Articular chondrocyte of knee joint (primary cell): ENCODE measurements around the gene SLC17A1. TPM values are rescaled to one million over a fixed set of nuclear protein-coding genes. Genes with fewer than 3 reads are reported as not detected.

Experiments used
- total RNA-seq: library from RNA; depleted of rRNA; stranded (reverse); fragments of >200 nt; gene quantifications from 2 replicates; pipeline ENCODE4 v1.2.3, GENCODE V29; 2012

Gene SLC17A1, protein sequence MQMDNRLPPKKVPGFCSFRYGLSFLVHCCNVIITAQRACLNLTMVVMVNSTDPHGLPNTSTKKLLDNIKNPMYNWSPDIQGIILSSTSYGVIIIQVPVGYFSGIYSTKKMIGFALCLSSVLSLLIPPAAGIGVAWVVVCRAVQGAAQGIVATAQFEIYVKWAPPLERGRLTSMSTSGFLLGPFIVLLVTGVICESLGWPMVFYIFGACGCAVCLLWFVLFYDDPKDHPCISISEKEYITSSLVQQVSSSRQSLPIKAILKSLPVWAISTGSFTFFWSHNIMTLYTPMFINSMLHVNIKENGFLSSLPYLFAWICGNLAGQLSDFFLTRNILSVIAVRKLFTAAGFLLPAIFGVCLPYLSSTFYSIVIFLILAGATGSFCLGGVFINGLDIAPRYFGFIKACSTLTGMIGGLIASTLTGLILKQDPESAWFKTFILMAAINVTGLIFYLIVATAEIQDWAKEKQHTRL
- not detected in 2 replicates for total RNA-seq

DNA sequence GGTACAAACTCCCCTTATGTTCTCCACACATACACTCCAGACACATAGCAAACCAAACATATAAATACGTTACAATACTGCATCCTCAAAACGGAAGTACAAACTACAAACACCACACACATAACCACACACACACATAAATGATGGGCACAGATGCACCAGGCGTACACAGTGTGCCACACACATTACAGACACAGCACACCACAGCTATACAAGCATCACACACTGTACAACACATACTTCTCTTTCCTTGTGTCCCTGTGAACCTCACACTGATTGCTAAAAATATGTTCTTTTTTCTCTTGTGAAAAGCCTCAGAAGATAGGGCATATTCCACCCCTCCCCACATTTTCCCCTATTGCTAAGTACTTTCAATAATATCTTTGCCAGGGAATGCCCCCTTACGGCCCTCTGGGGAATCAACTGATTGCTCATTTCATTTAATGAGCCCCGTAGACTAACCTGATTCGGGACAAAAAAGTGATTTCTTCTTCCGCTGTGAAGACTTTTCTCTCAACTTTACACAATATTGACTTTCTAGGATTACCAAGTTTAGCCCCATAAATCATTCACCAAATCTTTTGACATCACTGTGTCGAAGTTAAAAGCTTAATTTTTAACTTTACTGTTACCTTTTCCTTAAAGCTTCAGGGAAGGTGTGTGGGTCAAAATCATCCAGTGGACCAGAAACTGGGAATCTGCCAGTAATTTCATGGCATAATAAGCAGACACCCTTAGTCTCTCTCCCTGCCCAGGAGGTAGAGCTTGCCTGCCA is at the start of gene SLC17A1:
TSS of gene SLC17A1 (minus strand) at position 521 of the 775 bp plus-strand sequence. CDS start 1,495 bp downstream, outside the sequence.

DNA sequence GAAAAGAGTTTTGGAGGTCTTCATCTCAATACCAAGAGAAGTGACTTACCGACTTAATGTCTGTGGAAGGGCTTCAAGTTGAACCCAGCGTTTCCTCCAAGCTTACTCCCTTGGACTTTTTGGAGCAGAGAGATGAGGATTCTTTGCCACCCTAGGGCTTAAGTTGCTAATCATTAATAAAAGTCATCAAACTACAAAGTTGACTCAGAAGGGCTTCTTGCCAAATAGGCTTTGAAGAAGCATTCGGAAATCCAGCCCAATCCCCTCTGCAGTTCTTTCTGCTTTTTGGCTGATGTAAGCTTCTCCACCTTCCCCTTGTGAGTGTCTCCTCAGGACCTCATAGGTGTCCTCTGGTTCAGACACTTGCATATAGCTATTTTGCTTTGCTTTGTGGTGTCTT is 42.3 kb upstream of the SLC17A1 start, which contains the start of gene SLC17A3:
TSS of gene SLC17A3 (minus strand) at position 126 of the 400 bp plus-strand sequence. CDS start 5,856 bp downstream, outside the sequence.

DNA sequence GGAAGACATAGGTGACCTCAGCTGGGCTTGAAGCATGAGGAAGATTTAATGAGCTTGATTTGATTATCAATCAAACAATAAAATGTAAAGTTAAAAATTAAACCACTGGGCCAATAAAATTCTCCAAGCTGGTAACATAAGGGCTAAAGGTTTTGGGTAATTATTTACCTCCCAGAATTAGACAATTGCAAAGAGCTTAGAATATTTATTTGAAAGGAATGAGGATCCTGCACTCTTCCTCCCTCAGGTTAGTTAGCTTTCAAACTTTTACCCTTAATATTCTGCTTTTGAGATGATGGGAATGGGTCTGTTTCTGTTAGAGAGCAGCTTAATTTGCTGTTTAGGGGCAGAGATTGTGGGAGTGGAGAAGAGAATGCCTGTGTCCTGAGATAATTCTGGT is 77.3 kb downstream of the SLC17A1 start, which contains the start of gene SLC17A4:
TSS of gene SLC17A4 (plus strand) at position 208 of the 400 bp plus-strand sequence. CDS start 7,221 bp downstream, outside the sequence.

Other genes starting within 250 kb of the SLC17A1 start
- gene SCGN, start 179.8 kb downstream of the SLC17A1 start, total RNA-seq, result not detected in 2 replicates
- gene SLC17A4, start 77.3 kb downstream of the SLC17A1 start, total RNA-seq, result not detected in 2 replicates
- not detected in 2 replicates for gene SLC17A3, start 42.2 kb upstream of the SLC17A1 start, total RNA-seq
- gene SLC17A2, start 98.6 kb upstream of the SLC17A1 start, total RNA-seq, result not detected in 2 replicates
- 21.7 and 22.0 TPM in 2 replicates for gene TRIM38, start 130.8 kb upstream of the SLC17A1 start, total RNA-seq